GM12874 (cell line): ENCODE results near the gene SUN5.

Experiments
- CTCF ChIP-seq: IDR thresholded peaks from 2 replicates; pipeline ENCODE4 v1.5.1; 2011; ENCODE audit warnings: low read depth, mild to moderate bottlenecking, control low read depth, low read length, moderate library complexity; ENCODE audit not compliant: insufficient read depth

The SUN5 gene

GRCh38 chr20:32984631-32985354 is 19.4 kb downstream of the SUN5 start:
- TF ChIP-seq CTCF, result no peak

- no peak for TF ChIP-seq CTCF
These were observed 20.0 kb downstream of the SUN5 start for GRCh38 chr20:32984196-32984595.

- no peak for TF ChIP-seq CTCF
These were observed 20.6 kb downstream of the SUN5 start for GRCh38 chr20:32983459-32984112.

- TF ChIP-seq CTCF, result no peak
These were observed 21.4 kb downstream of the SUN5 start for GRCh38 chr20:32982617-32983458.

- TF ChIP-seq CTCF, result no peak
These were observed 23.2 kb downstream of the SUN5 start for GRCh38 chr20:32980990-32981389.

GRCh38 chr20:32980131-32980941 is 23.9 kb downstream of the SUN5 start:
- no peak for TF ChIP-seq CTCF
